Left ventricle myocardium superior (tissue), 1 donor: ENCODE data around the gene IPP. TPM values are rescaled to one million over a fixed set of nuclear protein-coding genes. Genes with fewer than 3 reads are reported as not detected.

Source experiments
- ATAC-seq: fragments of 200-7000 bp; cut with Tn5 transposase; one replicate; pipeline ENCODE4 v1.9.1; 2020; ENCODE audit warnings: mild to moderate bottlenecking, moderate library complexity
- DNase-seq: peaks from one replicate; pipeline ENCODE4 v3.0.0-alpha.2; 2020
- intact Hi-C: fragments of 100-400 bp; cut with micrococcal nuclease; formaldehyde crosslinking; loops from one replicate; pipeline ENCODE4 v1.11.0; 2022
- total RNA-seq: library from RNA; stranded (reverse); fragmentation: NEBNext Ultra II Directional; extraction: Animal tissue kit (Norgen Biotek cat#: 25700); gene quantifications from one replicate; pipeline ENCODE4 v1.2.1, GENCODE V29; 2021
- donor health status: DM: no; HTN: yes; CAD: no; lungs with severe emphysema.

IPP gene
- total RNA-seq, 1 donor from 2014 or later, result 12.2 TPM

DNA sequence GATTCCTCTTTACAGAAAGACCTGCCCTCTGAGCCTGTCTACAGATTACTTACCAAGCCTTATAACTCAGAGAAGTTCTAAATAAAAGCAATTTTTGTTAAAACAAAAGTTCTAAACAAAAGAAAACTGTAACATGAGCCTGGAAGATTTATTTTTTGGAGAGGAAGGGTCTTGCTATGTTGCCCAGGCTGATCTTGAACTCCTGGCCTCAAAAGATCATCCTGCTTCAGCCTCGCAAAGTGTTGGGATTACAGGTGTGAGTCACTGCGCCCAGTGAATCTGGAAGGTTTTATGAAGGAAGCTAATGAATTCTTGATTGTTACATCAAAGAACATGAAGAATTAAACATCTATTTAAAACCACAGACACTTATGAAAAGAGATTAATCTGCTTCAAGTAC, 91.2 kb downstream of the IPP start:
- DNase-seq (no peak), ATAC-seq (no peak)
- intact Hi-C loops, result no loop called here

DNA sequence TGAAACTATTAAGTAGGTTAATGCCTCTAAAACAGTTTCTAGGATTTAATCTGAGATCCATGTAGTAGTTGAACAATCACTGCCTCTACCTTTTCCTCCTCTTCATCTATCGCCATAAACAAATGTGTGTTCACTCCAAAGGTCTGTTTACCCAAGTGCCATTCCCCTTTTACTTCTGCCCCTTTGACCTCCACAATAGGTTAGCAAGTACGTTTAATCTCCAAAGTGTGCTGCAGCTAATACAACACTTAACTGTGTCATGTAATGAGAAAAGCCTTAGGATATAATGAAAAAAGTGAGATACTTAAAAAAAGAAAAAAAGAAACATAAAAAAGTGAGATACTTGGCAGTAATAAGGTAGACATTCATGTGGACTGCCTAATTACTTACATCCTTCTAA, 92.3 kb downstream of the IPP start:
- intact Hi-C loops, result no loop called here
- ATAC-seq, result no peak
- no peak for DNase-seq

DNA sequence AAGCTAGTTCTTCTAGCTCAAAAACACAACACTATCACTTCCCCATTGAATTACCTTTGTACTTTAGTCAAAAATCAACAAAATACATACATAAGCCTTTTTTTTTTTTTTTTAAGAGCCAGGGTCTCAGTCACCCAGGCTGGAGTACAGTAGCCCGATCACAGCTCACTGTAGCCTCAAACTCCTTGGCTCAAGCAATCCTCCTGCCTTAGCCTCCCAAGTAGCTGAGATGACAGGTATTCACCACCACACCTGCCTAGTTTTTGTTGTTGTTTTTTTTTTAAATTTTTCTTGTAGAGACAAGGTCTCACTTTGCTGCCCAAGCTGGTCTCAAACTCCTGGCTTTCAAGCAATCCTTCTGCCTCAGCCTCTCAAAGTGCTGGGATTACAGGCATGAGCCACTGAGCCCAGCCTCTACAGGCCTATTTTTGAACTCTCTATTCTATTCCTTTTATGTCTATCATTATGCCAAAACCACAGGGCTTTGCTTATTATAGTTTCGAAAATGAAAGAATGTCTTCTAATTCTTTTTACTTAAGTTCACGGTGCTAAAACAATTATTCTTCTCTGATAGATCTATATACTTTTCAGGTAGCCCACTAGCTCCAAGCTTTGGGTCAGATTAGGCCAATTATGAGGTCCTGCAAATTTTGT, 93.8 kb downstream of the IPP start:
- intact Hi-C loops, result no loop called here
- no peak for ATAC-seq
- no peak for DNase-seq

DNA sequence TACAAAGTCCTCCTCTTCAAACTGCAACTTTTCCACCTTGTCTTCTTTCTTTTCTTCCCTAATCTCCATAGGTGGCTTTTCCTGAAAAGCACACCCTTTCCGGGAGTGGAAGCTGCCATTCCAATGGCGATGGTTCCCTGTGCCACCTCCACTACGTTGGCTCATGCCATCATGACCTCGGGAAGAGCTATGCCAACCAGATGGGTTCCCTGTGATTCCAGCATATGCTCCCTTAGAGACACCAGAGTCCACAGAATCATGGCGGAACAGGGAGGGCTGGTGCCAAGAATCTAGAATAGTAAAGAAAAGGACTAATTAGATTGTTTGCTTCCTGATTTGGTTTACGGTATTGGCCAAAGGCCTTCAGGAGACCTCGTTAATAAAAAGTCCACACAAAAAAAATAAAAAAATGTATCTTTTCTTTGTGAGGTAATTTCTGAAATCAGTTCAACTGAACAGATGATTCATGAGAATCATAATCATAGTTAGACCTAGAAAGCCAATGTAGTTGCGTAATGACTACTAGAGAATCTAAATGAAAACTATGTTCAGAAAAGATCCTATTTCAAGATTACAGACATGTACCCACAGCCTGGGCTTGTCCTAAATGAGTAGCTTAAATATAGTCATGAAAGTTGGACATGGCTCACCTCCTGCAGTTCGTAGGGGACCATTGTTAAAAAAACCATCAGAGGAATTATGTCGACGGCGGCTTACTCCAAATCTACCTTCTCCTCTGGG, 95.7 kb downstream of the IPP start:
- ATAC-seq (no peak), DNase-seq (no peak)
- intact Hi-C loops, result no loop called here

Other genes with a start within 250 kb of the IPP start
- 311 TPM for gene PRDX1, start 228.8 kb downstream of the IPP start, total RNA-seq
- 43.2 TPM for gene AKR1A1, start 199.8 kb downstream of the IPP start, total RNA-seq
- 29.5 TPM for gene NASP, start 166.6 kb downstream of the IPP start, total RNA-seq
- 0.64 TPM for gene CCDC17, start 126.6 kb downstream of the IPP start, total RNA-seq
- gene GPBP1L1, start 64.1 kb downstream of the IPP start, total RNA-seq, result 78.9 TPM
- gene TMEM69, start 62.5 kb downstream of the IPP start, total RNA-seq, result 21.7 TPM
- gene MAST2, start 53.0 kb upstream of the IPP start, total RNA-seq, result 103 TPM